IMR-90 (cell line): ENCODE measurements around the gene NUP107.

ENCODE experiments used
- BHLHE40 ChIP-seq: fragments of 150-350 bp; IDR thresholded peaks from 2 replicates; pipeline ENCODE4 v1.6.1; 2016; ENCODE audit warnings: mild to moderate bottlenecking, low read depth, low read length
- FOS ChIP-seq: fragments of 150-350 bp; IDR thresholded peaks from 2 replicates; pipeline ENCODE4 v1.6.1; 2016; ENCODE audit warnings: low read depth, low read length
- MXI1 ChIP-seq: IDR thresholded peaks from 2 replicates; pipeline ENCODE4 v1.6.1; 2012; ENCODE audit warnings: low read depth, mild to moderate bottlenecking, low read length, moderate library complexity, borderline replicate concordance
- POLR2A ChIP-seq: IDR thresholded peaks from 2 replicates; pipeline ENCODE4 v1.6.1; 2012; ENCODE audit warnings: mild to moderate bottlenecking, low read depth, low read length
- RAD21 ChIP-seq: IDR thresholded peaks from 2 replicates; pipeline ENCODE4 v1.6.1; 2012; ENCODE audit warnings: low read length, improper control_type of control experiment
- RCOR1 ChIP-seq: IDR thresholded peaks from 2 replicates; pipeline ENCODE4 v1.6.1; 2012; ENCODE audit warnings: mild to moderate bottlenecking, low read length, improper control_type of control experiment; ENCODE audit not compliant: insufficient replicate concordance
- RFX5 ChIP-seq: IDR thresholded peaks from 2 replicates; pipeline ENCODE4 v1.8.0; 2012; ENCODE audit warnings: low read depth, mild to moderate bottlenecking, low read length, moderate library complexity
- SMC3 ChIP-seq: fragments of 150-350 bp; IDR thresholded peaks from 2 replicates; pipeline ENCODE4 v1.6.1; 2016; ENCODE audit warnings: low read depth, mild to moderate bottlenecking, antibody characterized with exemption, low read length, moderate library complexity
- USF2 ChIP-seq: fragments of 150-350 bp; IDR thresholded peaks from 2 replicates; pipeline ENCODE4 v1.6.1; 2017; ENCODE audit warnings: mild to moderate bottlenecking, antibody characterized with exemption, low read length, low read depth
- TF ChIP-seq, protein P1 (sequence below): conservative IDR thresholded peaks from 2 replicates; pipeline ENCODE4 v1.5.1; 2012; ENCODE audit warnings: mild to moderate bottlenecking, low read depth, low read length, improper control_type of control experiment

GRCh38 chr12:68638171-68638570 lies 48.6 kb upstream of the NUP107 start:
- TF ChIP-seq, protein P1, sequence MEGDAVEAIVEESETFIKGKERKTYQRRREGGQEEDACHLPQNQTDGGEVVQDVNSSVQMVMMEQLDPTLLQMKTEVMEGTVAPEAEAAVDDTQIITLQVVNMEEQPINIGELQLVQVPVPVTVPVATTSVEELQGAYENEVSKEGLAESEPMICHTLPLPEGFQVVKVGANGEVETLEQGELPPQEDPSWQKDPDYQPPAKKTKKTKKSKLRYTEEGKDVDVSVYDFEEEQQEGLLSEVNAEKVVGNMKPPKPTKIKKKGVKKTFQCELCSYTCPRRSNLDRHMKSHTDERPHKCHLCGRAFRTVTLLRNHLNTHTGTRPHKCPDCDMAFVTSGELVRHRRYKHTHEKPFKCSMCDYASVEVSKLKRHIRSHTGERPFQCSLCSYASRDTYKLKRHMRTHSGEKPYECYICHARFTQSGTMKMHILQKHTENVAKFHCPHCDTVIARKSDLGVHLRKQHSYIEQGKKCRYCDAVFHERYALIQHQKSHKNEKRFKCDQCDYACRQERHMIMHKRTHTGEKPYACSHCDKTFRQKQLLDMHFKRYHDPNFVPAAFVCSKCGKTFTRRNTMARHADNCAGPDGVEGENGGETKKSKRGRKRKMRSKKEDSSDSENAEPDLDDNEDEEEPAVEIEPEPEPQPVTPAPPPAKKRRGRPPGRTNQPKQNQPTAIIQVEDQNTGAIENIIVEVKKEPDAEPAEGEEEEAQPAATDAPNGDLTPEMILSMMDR, result no peak
- TF ChIP-seq POLR2A (no peak), MXI1 (no peak), USF2 (no peak), RAD21 (no peak), FOS (no peak), RFX5 (no peak), RCOR1 (no peak), BHLHE40 (no peak), SMC3 (no peak)
